ENCODE data around the gene FOXM1.

Gene FOXM1

GRCh38 chr12:2904260-2904659 is 27.3 kb upstream of the FOXM1 start:
- TF ChIP-seq POLR2AphosphoS5 (IDR thresholded peaks at IDR 0.05; ENCODE audit: borderline replicate concordance, low read depth, low read length) (no peak), FOXP2 (optimal IDR thresholded peaks at IDR 0.05; ENCODE audit: control extremely low read depth, extremely low read length, insufficient read depth) (no peak), EZH2 (IDR thresholded peaks at IDR 0.05) (no peak)
- Histone ChIP-seq H3K9me3 (ENCODE audit: low read depth, low read length) (no peaks in the 10 kb centered on the region), H3K27ac (no peak overlapping the region), H3K4me3 (no peak overlapping the region), H3K9ac (ENCODE audit: insufficient read length) (no peak overlapping the region), H3K36me3 (ENCODE audit: insufficient read depth, low read length) (0 out of 2 replicates have a peak, but pooled peaks cover 3% of the 10 kb centered on the region)
- DNase-seq (ENCODE audit: low read depth, low spot score) = no peak

DNA sequence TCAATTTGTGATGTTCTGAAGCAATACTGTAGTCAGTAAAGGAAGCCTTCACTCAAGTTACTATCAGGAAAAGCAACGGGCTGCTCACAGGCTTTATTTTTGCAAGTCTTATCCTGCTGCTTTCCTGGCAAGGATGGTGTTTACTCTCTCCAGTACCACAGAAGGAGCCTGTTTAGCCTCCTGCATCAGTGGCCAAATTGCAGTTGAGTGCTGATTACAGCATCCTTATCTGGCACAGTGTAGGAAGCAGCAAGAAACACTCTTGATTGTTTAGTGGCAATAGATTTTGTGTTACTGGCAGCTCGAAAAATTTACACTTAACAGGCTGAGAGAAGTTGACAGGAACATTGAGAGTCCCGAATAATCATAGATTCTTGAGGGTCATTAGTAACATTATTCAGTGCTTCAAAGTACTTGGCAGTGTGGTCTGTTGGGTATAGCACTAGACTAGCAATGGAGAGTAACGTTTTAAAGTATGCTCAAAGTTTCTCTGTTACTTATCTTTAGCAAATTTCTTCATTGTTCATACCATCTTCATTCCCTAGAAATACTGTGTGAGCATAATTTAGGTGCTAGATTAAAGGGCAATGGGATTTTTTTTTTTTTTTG is 25.4 kb upstream of the FOXM1 start:
- no peak for DNase-seq (ENCODE audit: low read depth, low spot score)
- Histone ChIP-seq H3K36me3 (ENCODE audit: insufficient read depth, low read length) (no peaks in the 10 kb centered on the region), H3K9me3 (ENCODE audit: low read depth, low read length) (no peaks in the 10 kb centered on the region), H3K27ac (no peak overlapping the region), H3K4me3 (no peak overlapping the region), H3K9ac (ENCODE audit: insufficient read length) (no peak overlapping the region)
- TF ChIP-seq EZH2 (IDR thresholded peaks at IDR 0.05) (no peak), FOXP2 (optimal IDR thresholded peaks at IDR 0.05; ENCODE audit: control extremely low read depth, extremely low read length, insufficient read depth) (no peak), POLR2AphosphoS5 (IDR thresholded peaks at IDR 0.05; ENCODE audit: borderline replicate concordance, low read depth, low read length) (no peak)

- Histone ChIP-seq H3K9me3 (ENCODE audit: low read depth, low read length) (no peaks in the 10 kb centered on the region), H3K36me3 (ENCODE audit: insufficient read depth, low read length) (no peaks in the 10 kb centered on the region), H3K4me3 (no peak overlapping the region), H3K27ac (peak overlapping the region; percentile 2; the same call in 1 of the 2 replicates), H3K9ac (ENCODE audit: insufficient read length) (no peak overlapping the region)
- DNase-seq (ENCODE audit: low read depth, low spot score) = no peak
- no peak for TF ChIP-seq FOXP2 (optimal IDR thresholded peaks at IDR 0.05; ENCODE audit: control extremely low read depth, extremely low read length, insufficient read depth)
Measured at GRCh38 chr12:2900642-2901041, 23.7 kb upstream of the FOXM1 start.

DNA sequence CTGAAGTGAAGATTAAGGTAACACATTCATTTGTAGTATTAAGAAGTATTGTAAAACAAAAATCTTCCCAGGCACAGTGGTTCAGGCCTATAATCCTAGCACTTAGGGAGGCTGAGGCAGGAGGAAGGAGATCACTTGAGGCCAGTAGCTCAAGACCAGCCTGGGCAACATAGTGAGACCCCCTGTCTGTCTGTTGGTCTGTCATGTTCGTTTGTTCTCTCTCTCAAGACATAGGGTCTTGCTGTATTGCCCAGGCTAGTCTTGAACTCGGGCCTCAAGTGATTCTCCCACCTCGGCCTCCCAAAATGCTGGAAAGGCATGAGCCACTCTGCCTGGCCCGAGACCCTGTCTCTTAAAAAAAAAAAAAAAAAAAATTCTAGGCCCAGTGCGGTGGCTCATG is 20.4 kb upstream of the FOXM1 start:
- no peaks in the 10 kb centered on the region for H3K9me3 ChIP-seq (ENCODE audit: low read depth, low read length)
- no peak for DNase-seq (ENCODE audit: low read depth, low spot score)
- no peak overlapping the region for H3K4me3 ChIP-seq
- TF ChIP-seq FOXP2 (optimal IDR thresholded peaks at IDR 0.05; ENCODE audit: control extremely low read depth, extremely low read length, insufficient read depth) (no peak), EZH2 (IDR thresholded peaks at IDR 0.05) (no peak), POLR2AphosphoS5 (IDR thresholded peaks at IDR 0.05; ENCODE audit: borderline replicate concordance, low read depth, low read length) (no peak)
- no peak overlapping the region for H3K9ac ChIP-seq (ENCODE audit: insufficient read length)
- no peak overlapping the region for H3K27ac ChIP-seq
- H3K36me3 ChIP-seq (ENCODE audit: insufficient read depth, low read length) = no peaks in the 10 kb centered on the region

DNA sequence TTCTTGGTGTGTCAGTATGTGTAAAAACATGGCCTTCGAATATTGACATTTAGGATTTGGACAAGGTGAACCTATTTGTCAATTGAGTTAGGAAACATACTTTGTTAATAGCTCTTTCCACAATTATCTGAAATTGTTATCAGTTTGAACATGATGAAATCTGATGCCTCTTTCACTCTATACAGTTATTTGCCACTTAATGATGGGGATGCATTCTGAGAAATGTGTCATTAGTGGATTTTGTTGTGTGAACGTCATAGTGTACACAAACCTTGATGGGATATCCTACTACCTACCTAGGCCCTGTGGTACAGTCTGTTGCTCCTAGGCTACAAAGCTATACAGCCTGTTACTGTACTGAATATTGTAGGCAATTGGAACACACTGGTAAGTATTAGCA is 18.5 kb upstream of the FOXM1 start:
- Histone ChIP-seq H3K9ac (ENCODE audit: insufficient read length) (no peak overlapping the region), H3K36me3 (ENCODE audit: insufficient read depth, low read length) (no peaks in the 10 kb centered on the region), H3K4me3 (no peak overlapping the region), H3K27ac (peak overlapping the region; percentile 45; the same call in 1 of the 2 replicates), H3K9me3 (ENCODE audit: low read depth, low read length) (no peaks in the 10 kb centered on the region)
- TF ChIP-seq EZH2 (IDR thresholded peaks at IDR 0.05) = no peak
- TF ChIP-seq POLR2AphosphoS5 (IDR thresholded peaks at IDR 0.05; ENCODE audit: borderline replicate concordance, low read depth, low read length) = no peak
- no peak for DNase-seq (ENCODE audit: low read depth, low spot score)

GRCh38 chr12:2895051-2895451 is 18.1 kb upstream of the FOXM1 start:
- Histone ChIP-seq H3K4me3 (0 out of 2 replicates have a peak overlapping the region, but pooled peaks have one; percentile 0), H3K9me3 (ENCODE audit: low read depth, low read length) (no peaks in the 10 kb centered on the region), H3K36me3 (ENCODE audit: insufficient read depth, low read length) (no peaks in the 10 kb centered on the region), H3K27ac (peak overlapping the region; percentile 45), H3K9ac (ENCODE audit: insufficient read length) (no peak overlapping the region)
- TF ChIP-seq POLR2AphosphoS5 (IDR thresholded peaks at IDR 0.05; ENCODE audit: borderline replicate concordance, low read depth, low read length) (no peak), EZH2 (IDR thresholded peaks at IDR 0.05) (no peak), FOXP2 (optimal IDR thresholded peaks at IDR 0.05; ENCODE audit: control extremely low read depth, extremely low read length, insufficient read depth) (no peak)
- DNase-seq (ENCODE audit: low read depth, low spot score) = no peak

- TF ChIP-seq POLR2AphosphoS5 (IDR thresholded peaks at IDR 0.05; ENCODE audit: borderline replicate concordance, low read depth, low read length) (no peak), FOXP2 (optimal IDR thresholded peaks at IDR 0.05; ENCODE audit: control extremely low read depth, extremely low read length, insufficient read depth) (no peak), EZH2 (IDR thresholded peaks at IDR 0.05) (no peak)
- Histone ChIP-seq H3K9ac (ENCODE audit: insufficient read length) (no peak overlapping the region), H3K4me3 (no peak overlapping the region), H3K36me3 (ENCODE audit: insufficient read depth, low read length) (peaks cover 6% of the 10 kb centered on the region), H3K9me3 (ENCODE audit: low read depth, low read length) (no peaks in the 10 kb centered on the region), H3K27ac (no peak overlapping the region)
- no peak for DNase-seq (ENCODE audit: low read depth, low spot score)
Measured at GRCh38 chr12:2893007-2893406, 16.0 kb upstream of the FOXM1 start.

DNA sequence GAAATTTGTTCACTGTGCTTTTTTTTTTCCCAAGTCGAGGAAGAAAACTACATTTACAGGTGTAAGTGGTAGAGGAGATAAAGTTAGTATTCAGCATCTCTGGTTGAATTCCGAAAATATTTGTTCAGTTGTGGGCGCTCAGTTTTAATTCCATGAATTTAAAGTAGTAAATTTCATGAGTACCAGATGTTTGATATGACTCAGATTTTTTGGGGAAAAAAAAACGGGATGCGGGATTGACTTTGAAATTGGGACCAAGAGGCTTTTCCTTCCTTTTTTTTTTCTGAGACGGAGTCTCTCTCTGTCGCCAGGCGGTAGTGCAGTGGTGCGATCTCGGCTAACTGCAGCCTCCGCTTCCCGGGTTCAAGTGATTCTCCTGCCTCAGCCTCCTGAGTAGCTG is 15.3 kb upstream of the FOXM1 start:
- no peak overlapping the region for H3K9ac ChIP-seq (ENCODE audit: insufficient read length)
- H3K4me3 ChIP-seq = peak overlapping the region; percentile 84
- H3K36me3 ChIP-seq (ENCODE audit: insufficient read depth, low read length) = peaks cover 13% of the 10 kb centered on the region
- H3K27ac ChIP-seq = no peak overlapping the region
- no peak for DNase-seq (ENCODE audit: low read depth, low spot score)
- TF ChIP-seq EZH2 (IDR thresholded peaks at IDR 0.05) (no peak), FOXP2 (optimal IDR thresholded peaks at IDR 0.05; ENCODE audit: control extremely low read depth, extremely low read length, insufficient read depth) (no peak)
- H3K9me3 ChIP-seq (ENCODE audit: low read depth, low read length) = no peaks in the 10 kb centered on the region

Data from SK-N-MC (cell line).